ENCODE measurements around the gene CAMK2D. TPM values are rescaled to one million over a fixed set of nuclear protein-coding genes. Genes with fewer than 3 reads are reported as not detected.
A peak's percentile ranks its signal among the peaks of the same experiment; 100 is the strongest.

Gene CAMK2D
- 17.9 TPM for polyA plus RNA-seq (2013, experiment 1 of 2)
- polyA plus RNA-seq (2013, experiment 2 of 2), result 18.6 TPM

- Histone ChIP-seq H3K9ac (ENCODE audit: low read depth, low read length, poor library complexity) (peak within 1 kb of the TSS; percentile 93), H2BK12ac (ENCODE audit: low read length) (peak within 1 kb of the TSS; percentile 84), H3K4me3 (ENCODE audit: low read length in 2 of 2) (peak within 1 kb of the TSS; percentile 90 to 99), H2BK15ac (ENCODE audit: low read length) (peak within 1 kb of the TSS; percentile 98), H3K79me1 (ENCODE audit: low read depth, low read length) (peaks cover 8% of the 10 kb centered on the region), H3K9me3 (replicated peaks in 1 of 2; ENCODE audit: control insufficient read depth in 2 of 2, insufficient read depth in 1 of 2, low read depth in 1 of 2, low read length in 2 of 2) (no peaks in the 10 kb centered on the region), H3K14ac (ENCODE audit: low read length) (peak within 1 kb of the TSS; percentile 100), H2BK5ac (ENCODE audit: low read length) (peak within 1 kb of the TSS; percentile 99), H3K27ac (replicated peaks; ENCODE audit: low read length) (peak within 1 kb of the TSS; percentile 98), H3K4me2 (ENCODE audit: insufficient read depth, low read length, poor library complexity, severe bottlenecking) (peak within 1 kb of the TSS; percentile 96), H3K23ac (ENCODE audit: low read depth, low read length, poor library complexity) (peak within 1 kb of the TSS; percentile 91), H4K91ac (ENCODE audit: low read depth, low read length, poor library complexity) (no peak within 1 kb of the TSS), H2BK120ac (ENCODE audit: low read depth, low read length) (peak within 1 kb of the TSS; percentile 61), H3K4ac (ENCODE audit: low read length) (peak within 1 kb of the TSS; percentile 84), H2AK5ac (ENCODE audit: low read depth, low read length) (peak within 1 kb of the TSS; percentile 92), H3K4me1 (ENCODE audit: control insufficient read depth in 2 of 2, insufficient read depth in 1 of 2, low read depth in 1 of 2, low read length in 2 of 2) (peaks cover 0 to 14% of the 10 kb centered on the region in 2 donors), H3K18ac (ENCODE audit: low read length) (peak within 1 kb of the TSS; percentile 98), H3K27me3 (ENCODE audit: control insufficient read depth in 3 of 3, insufficient read depth in 3 of 3, low read depth in 1 of 3, low read length in 3 of 3) (no peaks in the 10 kb centered on the region), H3K36me3 (replicated peaks in 1 of 2; ENCODE audit: control insufficient read depth in 2 of 2, insufficient read depth in 2 of 2, low read length in 2 of 2) (peaks cover 0 to 5% of the 10 kb centered on the region in 2 donors), H4K8ac (ENCODE audit: low read depth, low read length) (no peak within 1 kb of the TSS), H2AFZ (ENCODE audit: low read length) (peak within 1 kb of the TSS; percentile 89)
- no CpG with 5 or more reads among the region's 50 CpGs for whole genome bisulfite sequencing, 2 donors (ENCODE audit: extremely low coverage in 2 of 2, insufficient read length in 2 of 2, insufficient replicate concordance in 1 of 2)
- peak; percentile 78 for DNase-seq (ENCODE audit: low spot score)
These were observed at the start of gene CAMK2D for GRCh38 chr4:113761620-113762185. TSS of gene CAMK2D (minus strand) at chr4:113761738. CDS start at chr4:113761068, 670 bp downstream.

DNA sequence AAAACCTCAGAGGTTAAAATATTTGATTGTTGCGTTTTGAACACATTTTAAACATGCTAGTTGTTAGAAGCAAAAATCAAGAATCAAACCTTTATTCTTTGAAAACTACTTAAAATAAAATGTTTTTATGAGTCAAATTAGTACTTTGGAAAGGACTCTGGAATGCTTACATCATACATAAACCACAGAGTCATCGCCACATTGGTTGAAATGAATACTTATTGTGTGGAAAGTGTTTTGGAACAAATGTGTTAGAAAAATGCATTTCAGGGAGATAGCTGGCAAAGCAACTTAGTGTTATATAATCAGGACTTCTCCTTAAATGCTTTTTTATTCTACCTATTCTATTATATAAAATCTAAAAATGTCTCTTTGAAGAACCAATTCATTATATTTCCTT is 49.4 kb upstream of the CAMK2D start:
- H3K4ac ChIP-seq (ENCODE audit: low read length), result no peak overlapping the region
- H2BK120ac ChIP-seq (ENCODE audit: low read depth, low read length), result no peak overlapping the region
- H2BK5ac ChIP-seq (ENCODE audit: low read length), result no peak overlapping the region
- no peak for DNase-seq (ENCODE audit: low spot score)
- H3K79me1 ChIP-seq (ENCODE audit: low read depth, low read length), result no peaks in the 10 kb centered on the region
- H2BK15ac ChIP-seq (ENCODE audit: low read length), result no peak overlapping the region
- H3K4me3 ChIP-seq (ENCODE audit: low read length in 2 of 2), result no peak overlapping the region
- no peak overlapping the region for H2BK12ac ChIP-seq (ENCODE audit: low read length)
- H4K8ac ChIP-seq (ENCODE audit: low read depth, low read length), result no peak overlapping the region
- H3K27me3 ChIP-seq (ENCODE audit: control insufficient read depth in 3 of 3, insufficient read depth in 3 of 3, low read depth in 1 of 3, low read length in 3 of 3), result no peaks in the 10 kb centered on the region
- no CpG with 5 or more reads among the region's 2 CpGs for WGBS, 2 donors (ENCODE audit: extremely low coverage in 2 of 2, insufficient read length in 2 of 2, insufficient replicate concordance in 1 of 2)
- H2AFZ ChIP-seq (ENCODE audit: low read length), result no peak overlapping the region
- no peak overlapping the region for H3K18ac ChIP-seq (ENCODE audit: low read length)
- H3K14ac ChIP-seq (ENCODE audit: low read length), result no peak overlapping the region
- no peak overlapping the region for H3K4me2 ChIP-seq (ENCODE audit: insufficient read depth, low read length, poor library complexity, severe bottlenecking)
- H3K9ac ChIP-seq (ENCODE audit: low read depth, low read length, poor library complexity), result no peak overlapping the region
- no peak overlapping the region for H4K91ac ChIP-seq (ENCODE audit: low read depth, low read length, poor library complexity)
- peaks cover 0 to 5% of the 10 kb centered on the region in 2 donors for H3K4me1 ChIP-seq (ENCODE audit: control insufficient read depth in 2 of 2, insufficient read depth in 1 of 2, low read depth in 1 of 2, low read length in 2 of 2)
- H3K36me3 ChIP-seq (replicated peaks in 1 of 2; ENCODE audit: control insufficient read depth in 2 of 2, insufficient read depth in 2 of 2, low read length in 2 of 2), result no peaks in the 10 kb centered on the region
- no peak overlapping the region for H3K27ac ChIP-seq (replicated peaks; ENCODE audit: low read length)
- no peaks in the 10 kb centered on the region for H3K9me3 ChIP-seq (replicated peaks in 1 of 2; ENCODE audit: control insufficient read depth in 2 of 2, insufficient read depth in 1 of 2, low read depth in 1 of 2, low read length in 2 of 2)
- no peak overlapping the region for H3K23ac ChIP-seq (ENCODE audit: low read depth, low read length, poor library complexity)
- H2AK5ac ChIP-seq (ENCODE audit: low read depth, low read length), result no peak overlapping the region

- H3K4ac ChIP-seq (ENCODE audit: low read length), result no peak overlapping the region
- H3K79me1 ChIP-seq (ENCODE audit: low read depth, low read length), result no peaks in the 10 kb centered on the region
- H2BK120ac ChIP-seq (ENCODE audit: low read depth, low read length), result no peak overlapping the region
- no peaks in the 10 kb centered on the region for H3K9me3 ChIP-seq (replicated peaks in 1 of 2; ENCODE audit: control insufficient read depth in 2 of 2, insufficient read depth in 1 of 2, low read depth in 1 of 2, low read length in 2 of 2)
- no peak overlapping the region for H3K27ac ChIP-seq (replicated peaks; ENCODE audit: low read length)
- H2BK12ac ChIP-seq (ENCODE audit: low read length), result no peak overlapping the region
- H2AFZ ChIP-seq (ENCODE audit: low read length), result no peak overlapping the region
- no peak overlapping the region for H3K9ac ChIP-seq (ENCODE audit: low read depth, low read length, poor library complexity)
- H3K27me3 ChIP-seq (ENCODE audit: control insufficient read depth in 3 of 3, insufficient read depth in 3 of 3, low read depth in 1 of 3, low read length in 3 of 3), result no peaks in the 10 kb centered on the region
- H3K4me3 ChIP-seq (ENCODE audit: low read length in 2 of 2), result no peak overlapping the region
- H3K14ac ChIP-seq (ENCODE audit: low read length), result no peak overlapping the region
- no peak overlapping the region for H4K8ac ChIP-seq (ENCODE audit: low read depth, low read length)
- H3K4me1 ChIP-seq (ENCODE audit: control insufficient read depth in 2 of 2, insufficient read depth in 1 of 2, low read depth in 1 of 2, low read length in 2 of 2), result peaks cover 0 to 5% of the 10 kb centered on the region in 2 donors
- H3K23ac ChIP-seq (ENCODE audit: low read depth, low read length, poor library complexity), result no peak overlapping the region
- H3K36me3 ChIP-seq (replicated peaks in 1 of 2; ENCODE audit: control insufficient read depth in 2 of 2, insufficient read depth in 2 of 2, low read length in 2 of 2), result no peaks in the 10 kb centered on the region
- no peak overlapping the region for H4K91ac ChIP-seq (ENCODE audit: low read depth, low read length, poor library complexity)
- H2AK5ac ChIP-seq (ENCODE audit: low read depth, low read length), result no peak overlapping the region
- no peak for DNase-seq (ENCODE audit: low spot score)
- no CpG with 5 or more reads among the region's 5 CpGs for whole genome bisulfite sequencing, 2 donors (ENCODE audit: extremely low coverage in 2 of 2, insufficient read length in 2 of 2, insufficient replicate concordance in 1 of 2)
- H2BK5ac ChIP-seq (ENCODE audit: low read length), result no peak overlapping the region
- no peak overlapping the region for H2BK15ac ChIP-seq (ENCODE audit: low read length)
- no peak overlapping the region for H3K18ac ChIP-seq (ENCODE audit: low read length)
- no peak overlapping the region for H3K4me2 ChIP-seq (ENCODE audit: insufficient read depth, low read length, poor library complexity, severe bottlenecking)
These were observed 47.8 kb upstream of the CAMK2D start for GRCh38 chr4:113809311-113809710.

- H2AK5ac ChIP-seq (ENCODE audit: low read depth, low read length), result no peak overlapping the region
- no peak overlapping the region for H2BK5ac ChIP-seq (ENCODE audit: low read length)
- H3K14ac ChIP-seq (ENCODE audit: low read length), result no peak overlapping the region
- H3K9me3 ChIP-seq (replicated peaks in 1 of 2; ENCODE audit: control insufficient read depth in 2 of 2, insufficient read depth in 1 of 2, low read depth in 1 of 2, low read length in 2 of 2), result peaks cover 2 to 4% of the 10 kb centered on the region in 2 donors
- H2AFZ ChIP-seq (ENCODE audit: low read length), result no peak overlapping the region
- no peak for DNase-seq (ENCODE audit: low spot score)
- H3K4me3 ChIP-seq (ENCODE audit: low read length in 2 of 2), result no peak overlapping the region
- no peak overlapping the region for H3K23ac ChIP-seq (ENCODE audit: low read depth, low read length, poor library complexity)
- no peak overlapping the region for H3K4me2 ChIP-seq (ENCODE audit: insufficient read depth, low read length, poor library complexity, severe bottlenecking)
- no peak overlapping the region for H3K9ac ChIP-seq (ENCODE audit: low read depth, low read length, poor library complexity)
- no peaks in the 10 kb centered on the region for H3K36me3 ChIP-seq (replicated peaks in 1 of 2; ENCODE audit: control insufficient read depth in 2 of 2, insufficient read depth in 2 of 2, low read length in 2 of 2)
- no peaks in the 10 kb centered on the region for H3K79me1 ChIP-seq (ENCODE audit: low read depth, low read length)
- H3K4me1 ChIP-seq (ENCODE audit: control insufficient read depth in 2 of 2, insufficient read depth in 1 of 2, low read depth in 1 of 2, low read length in 2 of 2), result peaks cover 0 to 5% of the 10 kb centered on the region in 2 donors
- no peaks in the 10 kb centered on the region for H3K27me3 ChIP-seq (ENCODE audit: control insufficient read depth in 3 of 3, insufficient read depth in 3 of 3, low read depth in 1 of 3, low read length in 3 of 3)
- no peak overlapping the region for H3K27ac ChIP-seq (replicated peaks; ENCODE audit: low read length)
- no peak overlapping the region for H4K8ac ChIP-seq (ENCODE audit: low read depth, low read length)
- H2BK15ac ChIP-seq (ENCODE audit: low read length), result no peak overlapping the region
- H3K18ac ChIP-seq (ENCODE audit: low read length), result no peak overlapping the region
- no peak overlapping the region for H2BK12ac ChIP-seq (ENCODE audit: low read length)
- H4K91ac ChIP-seq (ENCODE audit: low read depth, low read length, poor library complexity), result no peak overlapping the region
- no peak overlapping the region for H3K4ac ChIP-seq (ENCODE audit: low read length)
- no peak overlapping the region for H2BK120ac ChIP-seq (ENCODE audit: low read depth, low read length)
These were observed 45.3 kb upstream of the CAMK2D start for GRCh38 chr4:113806850-113807249.
